PC-3 (cell line): ENCODE measurements around the gene PBX3. TPM values are rescaled to one million over a fixed set of nuclear protein-coding genes. Genes with fewer than 3 reads are reported as not detected.
"Not testable (repeated sequence)": the region's sequence is repeated elsewhere in the genome, so short reads cannot be mapped to it uniquely, and the experiment has no call there.

ENCODE experiments used
- ATAC-seq: fragments of 200-7000 bp; cut with Tn5 transposase; 2 replicates; pipeline ENCODE4 v1.9.1; 2020; ENCODE audit warnings: mild to moderate bottlenecking, moderate library complexity
- BruUV-seq: library from RNA; stranded (reverse); fragments of 400-500 nt; replicated peaks from 2 replicates; lab custom pipeline; 2021; lab: Mats Ljungman, UMichigan
- CTCF ChIA-PET: fragments of 300-600 bp; sonication (Branson Sonifier 250); formaldehyde crosslinking; loops from one replicate; lab custom pipeline; 2022; ENCODE audit warnings: antibody characterized with exemption; lab: Charles Lee
- POLR2A ChIA-PET: fragments of 300-600 bp; sonication (Branson Sonifier 250); formaldehyde crosslinking; loops from one replicate; lab custom pipeline; 2022; ENCODE audit warnings: antibody characterized with exemption; ENCODE audit not compliant: unreplicated experiment; lab: Charles Lee
- DNase-seq: peaks from one replicate; pipeline ENCODE4 v3.0.0-alpha.2; 2015
- H2AFZ ChIP-seq: fragments of 300-600 bp; sonication (generic); 2 replicates; pipeline ENCODE4 v1.6.0; 2016; ENCODE audit warnings: antibody characterized with exemption, low read length
- H3F3A ChIP-seq: fragments of 300-600 bp; sonication (generic); one replicate; pipeline ENCODE4 v1.6.0; 2017; ENCODE audit warnings: antibody characterized with exemption, low read length, control low read depth, mild to moderate bottlenecking; ENCODE audit not compliant: unreplicated experiment
- H3K27ac ChIP-seq: fragments of 300-600 bp; sonication (generic); 2 replicates; pipeline ENCODE4 v1.5.1; 2016; ENCODE audit warnings: mild to moderate bottlenecking, low read length
- H3K27me3 ChIP-seq: fragments of 300-600 bp; sonication (generic); 2 replicates; pipeline ENCODE4 v1.6.1; 2016; ENCODE audit warnings: low read length, mixed read lengths
- H3K36me3 ChIP-seq: fragments of 300-600 bp; sonication (generic); 2 replicates; pipeline ENCODE4 v1.6.1; 2016; ENCODE audit warnings: low read depth, mixed run types, low read length, mixed read lengths
- H3K4me1 ChIP-seq: fragments of 300-600 bp; sonication (generic); 2 replicates; pipeline ENCODE4 v1.5.1; 2016; ENCODE audit warnings: low read length; ENCODE audit not compliant: insufficient read depth
- H3K4me2 ChIP-seq: fragments of 300-600 bp; sonication (generic); 2 replicates; pipeline ENCODE4 v1.6.0; 2016; ENCODE audit warnings: low read length
- H3K4me3 ChIP-seq: fragments of 300-600 bp; sonication (generic); 2 replicates; pipeline ENCODE4 v1.5.1; 2016; ENCODE audit warnings: mild to moderate bottlenecking, low read length, mixed read lengths
- H3K79me2 ChIP-seq: fragments of 300-600 bp; sonication (generic); 2 replicates; pipeline ENCODE4 v1.6.1; 2017; ENCODE audit warnings: low read length, mixed read lengths
- H3K9ac ChIP-seq: fragments of 300-600 bp; sonication (generic); 2 replicates; pipeline ENCODE4 v1.6.0; 2016; ENCODE audit warnings: mild to moderate bottlenecking, low read length
- H3K9me2 ChIP-seq: fragments of 300-600 bp; sonication (generic); replicated peaks from 2 replicates; pipeline ENCODE4 v1.6.1; 2016; ENCODE audit warnings: mixed run types, low read length, mixed read lengths
- H3K9me3 ChIP-seq: fragments of 300-600 bp; sonication (generic); 2 replicates; pipeline ENCODE4 v1.6.1; 2016; ENCODE audit warnings: low read length, mixed read lengths
- H4K20me1 ChIP-seq: fragments of 300-600 bp; sonication (generic); 2 replicates; pipeline ENCODE4 v1.6.1; 2016; ENCODE audit warnings: low read length, mixed read lengths
- EZH2 ChIP-seq: fragments of 300-600 bp; sonication (generic); IDR thresholded peaks from one replicate; pipeline ENCODE4 v1.6.1; 2017; ENCODE audit warnings: antibody characterized with exemption, mild to moderate bottlenecking, low read length; ENCODE audit not compliant: unreplicated experiment
- EZH2phosphoT487 ChIP-seq: fragments of 300-600 bp; sonication (generic); IDR thresholded peaks from 2 replicates; pipeline ENCODE4 v1.6.1; 2018; ENCODE audit warnings: mild to moderate bottlenecking, antibody characterized with exemption, low read length, borderline replicate concordance
- intact Hi-C: fragments of 100-400 bp; cut with micrococcal nuclease; formaldehyde crosslinking; loops from 2 replicates; pipeline ENCODE4 v1.9.0; 2023
- total RNA-seq: library from RNA; depleted of rRNA; stranded (reverse); fragments of >200 nt; gene quantifications from 2 replicates; pipeline ENCODE4 v1.2.3, GENCODE V29; 2014
- TF ChIP-seq, protein P1 (sequence below): fragments of 300-600 bp; sonication (generic); conservative IDR thresholded peaks from 2 replicates; pipeline ENCODE4 v1.5.1; 2017; ENCODE audit warnings: antibody characterized with exemption, low read depth, mild to moderate bottlenecking, low read length

Gene PBX3
- total RNA-seq, 1 experiment from 2014 or later = 35.5 TPM

DNA sequence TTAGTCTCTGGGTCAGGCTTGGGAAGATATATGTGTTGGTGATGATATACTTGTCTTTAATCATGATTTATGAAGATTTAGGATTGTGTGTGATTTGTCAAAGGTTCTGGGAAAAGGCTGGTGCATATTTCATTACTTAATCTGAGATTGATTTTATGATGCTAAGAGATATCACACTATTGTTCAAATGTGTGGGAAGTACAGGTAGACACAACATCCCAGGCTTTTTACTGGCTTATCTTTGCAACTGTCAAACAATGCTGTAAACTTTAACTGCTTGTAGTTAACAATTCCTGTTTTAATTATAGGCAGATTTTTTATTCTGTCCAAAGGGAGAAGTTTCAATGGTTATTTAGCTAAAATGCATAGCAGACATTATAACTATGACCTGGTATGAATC lies 23.9 kb downstream of the PBX3 start:
- ChIA-PET CTCF (no interaction called here), POLR2A (no interaction called here)
- no TSS peak for BruUV-seq
- Histone ChIP-seq H3K4me1 (no peaks in the 10 kb centered on the region), H3K9me2 (no peaks in the 10 kb centered on the region), H3K27me3 (no peaks in the 10 kb centered on the region), H3F3A (no peaks in the 10 kb centered on the region), H4K20me1 (no peaks in the 10 kb centered on the region), H3K27ac (no peak overlapping the region), H2AFZ (no peak overlapping the region), H3K9me3 (peaks cover 8% of the 10 kb centered on the region; the same call in 1 of the 2 replicates), H3K9ac (no peak overlapping the region), H3K4me3 (no peak overlapping the region), H3K36me3 (no peaks in the 10 kb centered on the region), H3K79me2 (no peaks in the 10 kb centered on the region; the same call in 1 of the 2 replicates), H3K4me2 (no peak overlapping the region)
- ATAC-seq (no peak), DNase-seq (no peak)
- intact Hi-C loops = no loop called here
- TF ChIP-seq EZH2 = no peak
- TF ChIP-seq, protein P1, sequence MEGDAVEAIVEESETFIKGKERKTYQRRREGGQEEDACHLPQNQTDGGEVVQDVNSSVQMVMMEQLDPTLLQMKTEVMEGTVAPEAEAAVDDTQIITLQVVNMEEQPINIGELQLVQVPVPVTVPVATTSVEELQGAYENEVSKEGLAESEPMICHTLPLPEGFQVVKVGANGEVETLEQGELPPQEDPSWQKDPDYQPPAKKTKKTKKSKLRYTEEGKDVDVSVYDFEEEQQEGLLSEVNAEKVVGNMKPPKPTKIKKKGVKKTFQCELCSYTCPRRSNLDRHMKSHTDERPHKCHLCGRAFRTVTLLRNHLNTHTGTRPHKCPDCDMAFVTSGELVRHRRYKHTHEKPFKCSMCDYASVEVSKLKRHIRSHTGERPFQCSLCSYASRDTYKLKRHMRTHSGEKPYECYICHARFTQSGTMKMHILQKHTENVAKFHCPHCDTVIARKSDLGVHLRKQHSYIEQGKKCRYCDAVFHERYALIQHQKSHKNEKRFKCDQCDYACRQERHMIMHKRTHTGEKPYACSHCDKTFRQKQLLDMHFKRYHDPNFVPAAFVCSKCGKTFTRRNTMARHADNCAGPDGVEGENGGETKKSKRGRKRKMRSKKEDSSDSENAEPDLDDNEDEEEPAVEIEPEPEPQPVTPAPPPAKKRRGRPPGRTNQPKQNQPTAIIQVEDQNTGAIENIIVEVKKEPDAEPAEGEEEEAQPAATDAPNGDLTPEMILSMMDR = no peak
- TF ChIP-seq EZH2phosphoT487 = no peak

DNA sequence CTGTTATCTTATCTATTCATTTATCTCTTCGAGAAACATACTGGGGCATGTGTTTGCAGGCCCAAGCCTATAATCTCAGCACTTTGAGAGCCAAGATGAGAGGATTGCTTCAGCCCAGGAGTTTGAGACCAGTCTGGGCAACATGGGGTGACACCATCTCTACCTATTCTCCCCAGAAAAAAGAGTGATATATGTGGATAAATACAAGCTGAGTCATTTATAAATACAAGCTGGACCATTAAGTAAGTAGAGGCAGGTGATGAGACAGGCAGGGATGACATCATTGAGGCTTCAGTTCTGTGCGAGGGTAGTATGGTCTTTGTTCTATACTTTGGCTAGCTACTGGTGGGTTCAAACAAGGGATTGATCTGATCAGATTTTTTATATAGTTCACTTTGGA lies 25.6 kb downstream of the PBX3 start:
- intact Hi-C loops = no loop called here
- no peak overlapping the region for H3K4me2 ChIP-seq
- DNase-seq (no peak), ATAC-seq (no peak)
- no peak overlapping the region for H2AFZ ChIP-seq
- no peaks in the 10 kb centered on the region for H4K20me1 ChIP-seq
- H3K4me3 ChIP-seq = no peak overlapping the region
- peaks cover 8% of the 10 kb centered on the region; the same call in 1 of the 2 replicates for H3K9me3 ChIP-seq
- no peak overlapping the region for H3K27ac ChIP-seq
- H3K4me1 ChIP-seq = no peaks in the 10 kb centered on the region
- no peaks in the 10 kb centered on the region for H3K36me3 ChIP-seq
- ChIA-PET CTCF (no interaction called here), POLR2A (no interaction called here)
- BruUV-seq = no TSS peak
- H3K79me2 ChIP-seq = no peaks in the 10 kb centered on the region; the same call in 1 of the 2 replicates
- no peak overlapping the region for H3K9ac ChIP-seq
- no peaks in the 10 kb centered on the region for H3F3A ChIP-seq
- H3K27me3 ChIP-seq = no peaks in the 10 kb centered on the region
- H3K9me2 ChIP-seq = no peaks in the 10 kb centered on the region
- TF ChIP-seq EZH2 (no peak), EZH2phosphoT487 (no peak)
- TF ChIP-seq, protein P1 = no peak

DNA sequence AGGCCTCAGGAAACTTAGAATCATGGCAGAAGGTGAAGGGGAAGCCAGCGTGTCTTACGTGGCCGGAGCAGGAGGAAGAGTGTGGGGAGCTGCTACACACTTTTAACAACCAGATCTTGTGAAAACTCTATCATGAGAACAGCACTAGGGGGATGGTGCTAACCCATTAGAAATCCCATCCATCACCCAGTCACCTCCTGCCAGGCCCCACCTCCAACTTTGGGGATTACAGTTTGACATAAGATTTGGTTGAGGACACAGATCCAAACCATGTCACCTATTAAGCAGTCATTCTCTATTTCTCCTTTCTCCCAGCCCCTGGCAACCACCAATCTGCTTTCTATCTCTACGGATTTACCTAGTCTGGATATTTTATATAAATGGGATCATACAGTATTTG lies 26.9 kb downstream of the PBX3 start:
- Histone ChIP-seq H3K9ac (no peak overlapping the region), H2AFZ (no peak overlapping the region), H3F3A (no peaks in the 10 kb centered on the region), H4K20me1 (no peaks in the 10 kb centered on the region), H3K4me1 (no peaks in the 10 kb centered on the region), H3K79me2 (no peaks in the 10 kb centered on the region; the same call in 1 of the 2 replicates), H3K36me3 (no peaks in the 10 kb centered on the region), H3K9me3 (peaks cover 8% of the 10 kb centered on the region; the same call in 1 of the 2 replicates), H3K9me2 (no peaks in the 10 kb centered on the region), H3K4me2 (no peak overlapping the region), H3K4me3 (no peak overlapping the region), H3K27me3 (no peaks in the 10 kb centered on the region), H3K27ac (no peak overlapping the region)
- POLR2A ChIA-PET = no interaction called here
- no peak for DNase-seq
- intact Hi-C loops = no loop called here
- BruUV-seq = no TSS peak
- TF ChIP-seq EZH2 (no peak), EZH2phosphoT487 (no peak)
- TF ChIP-seq, protein P1 = no peak
- CTCF ChIA-PET = no interaction called here
- no peak for ATAC-seq

DNA sequence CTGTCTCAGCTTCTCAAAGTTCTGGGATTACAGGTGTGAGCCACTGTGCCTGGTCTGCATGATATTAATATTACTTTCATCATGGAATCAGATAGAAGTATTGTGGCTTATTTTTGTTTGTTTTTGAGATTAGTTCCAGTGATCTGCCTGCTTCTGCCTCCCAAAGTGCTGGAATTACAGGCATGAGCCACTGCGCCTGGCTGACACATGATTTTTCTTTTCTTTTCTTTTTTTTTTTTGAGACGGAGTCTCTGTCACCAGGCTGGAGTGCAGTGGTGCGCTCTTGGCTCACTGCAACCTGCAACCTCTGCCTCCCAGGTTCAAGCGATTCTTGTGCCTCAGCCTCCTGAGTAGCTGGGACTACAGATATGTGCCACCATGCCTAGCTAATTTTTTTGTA lies 29.6 kb downstream of the PBX3 start:
- not testable (repeated sequence) for H3K4me3 ChIP-seq, BruUV-seq, H3K79me2 ChIP-seq

More for the DNA sequence above, 29.6 kb downstream of the PBX3 start:
- H3K9me2 ChIP-seq, DNase-seq, H3F3A ChIP-seq, H3K4me2 ChIP-seq, H3K9ac ChIP-seq, H3K4me1 ChIP-seq, H2AFZ ChIP-seq, H3K27me3 ChIP-seq, H3K36me3 ChIP-seq, H3K27ac ChIP-seq, CTCF ChIA-PET, H4K20me1 ChIP-seq, intact Hi-C loops, ATAC-seq, H3K9me3 ChIP-seq, POLR2A ChIA-PET: not testable (repeated sequence)
